ACHN (cell line): ENCODE data around the gene CCDC40.
"Not testable (repeated sequence)": the region's sequence is repeated elsewhere in the genome, so short reads cannot be mapped to it uniquely, and the experiment has no call there.

Experiments used
- DNase-seq: peaks from one replicate; pipeline ENCODE4 v3.0.0-alpha.2; 2015
- in situ Hi-C: cut with HindIII; loops from 2 replicates; pipeline ENCODE4 v1.10.0; 2017; ENCODE audit warnings: low sequenced_read_pairs, low pct_ligation_motif_present, low pct_unique_long_range_greater_than_20kb

The CCDC40 gene

DNA sequence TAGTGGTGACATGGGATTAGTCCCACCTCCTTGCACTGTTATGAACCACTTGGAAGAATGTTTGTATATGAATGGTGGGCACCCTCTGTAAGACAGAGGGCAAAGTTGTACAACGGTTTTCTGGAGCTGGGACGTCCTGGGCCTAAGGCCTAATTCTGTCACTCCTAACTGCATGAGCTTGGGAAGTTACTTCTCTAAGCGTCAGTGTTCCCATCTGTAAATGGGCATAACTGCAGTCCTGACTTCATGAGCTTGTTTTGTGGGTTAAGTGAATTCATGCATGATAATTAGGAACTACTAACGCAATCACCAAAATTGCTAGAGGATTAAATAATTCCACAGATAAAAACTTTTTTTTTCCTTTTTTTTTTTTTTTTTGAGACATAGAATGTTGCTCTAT lies 2.6 kb upstream of the CCDC40 start:
- no peak for DNase-seq
- in situ Hi-C loops, result no loop called here

DNA sequence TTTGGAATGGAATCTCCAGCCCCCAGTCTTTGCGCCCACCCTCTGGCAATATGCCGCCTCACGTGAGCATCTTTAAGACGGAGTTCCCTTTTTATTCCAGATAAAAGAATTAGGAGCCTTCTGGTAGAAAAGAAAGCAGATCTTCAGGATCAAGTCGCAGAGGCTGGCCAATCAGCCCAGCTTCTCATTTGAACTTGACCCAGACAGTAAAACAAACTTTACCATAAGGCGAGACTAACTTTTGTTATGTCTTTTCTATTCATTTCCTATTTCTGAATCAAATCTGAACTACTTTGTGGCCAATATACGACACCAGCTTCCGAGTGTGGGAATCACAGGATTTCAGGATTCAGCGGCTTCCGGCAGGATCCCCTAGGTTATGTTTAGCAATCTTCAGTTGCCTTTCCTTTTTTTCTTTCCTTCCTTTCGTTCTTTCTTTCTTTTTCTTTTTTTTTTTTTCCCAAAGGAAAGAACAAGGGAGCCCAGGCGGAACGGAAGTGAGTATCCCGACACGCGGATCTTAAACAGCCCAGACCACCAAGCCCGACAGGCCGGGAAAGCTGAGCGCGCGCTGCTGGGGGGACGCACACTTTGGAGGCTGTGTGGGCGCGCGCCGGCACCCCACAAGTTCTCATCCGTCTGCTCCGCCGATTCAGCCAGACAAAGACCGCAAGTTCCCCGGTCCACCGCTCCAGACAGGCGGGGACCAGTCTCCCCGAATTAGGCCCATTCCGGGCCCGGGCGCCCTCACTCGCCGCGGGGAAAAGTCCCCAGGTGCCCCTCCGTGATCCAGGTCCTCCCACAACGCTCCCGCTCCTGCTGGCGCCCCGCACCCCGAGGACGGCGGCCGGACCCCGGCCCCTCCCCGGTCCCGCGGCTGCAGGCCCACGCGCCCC lies 1.4 kb upstream of the CCDC40 start:
- DNase-seq, result peak; percentile 37
- in situ Hi-C loops, result no loop called here

DNA sequence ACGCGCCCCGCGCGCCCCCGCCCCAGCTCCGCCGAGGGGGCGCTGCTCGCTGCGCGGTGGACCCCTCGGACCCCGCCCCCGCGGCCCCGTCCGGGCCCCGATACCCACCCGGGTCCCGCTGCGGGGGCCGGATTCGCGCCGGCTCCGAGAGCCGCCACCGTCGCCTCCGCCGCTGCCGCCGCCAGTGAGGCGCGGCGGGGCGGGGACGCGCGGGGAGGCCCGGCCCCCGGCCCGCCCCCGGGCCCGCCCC lies 830 bp upstream of the CCDC40 start, which contains the start of gene TBC1D16:
Gene TBC1D16 (minus strand): TSS at position 186 of the 250 bp plus-strand sequence. CDS start 22,325 bp downstream, outside the sequence.
- in situ Hi-C loops, result no loop called here
- no peak for DNase-seq

DNA sequence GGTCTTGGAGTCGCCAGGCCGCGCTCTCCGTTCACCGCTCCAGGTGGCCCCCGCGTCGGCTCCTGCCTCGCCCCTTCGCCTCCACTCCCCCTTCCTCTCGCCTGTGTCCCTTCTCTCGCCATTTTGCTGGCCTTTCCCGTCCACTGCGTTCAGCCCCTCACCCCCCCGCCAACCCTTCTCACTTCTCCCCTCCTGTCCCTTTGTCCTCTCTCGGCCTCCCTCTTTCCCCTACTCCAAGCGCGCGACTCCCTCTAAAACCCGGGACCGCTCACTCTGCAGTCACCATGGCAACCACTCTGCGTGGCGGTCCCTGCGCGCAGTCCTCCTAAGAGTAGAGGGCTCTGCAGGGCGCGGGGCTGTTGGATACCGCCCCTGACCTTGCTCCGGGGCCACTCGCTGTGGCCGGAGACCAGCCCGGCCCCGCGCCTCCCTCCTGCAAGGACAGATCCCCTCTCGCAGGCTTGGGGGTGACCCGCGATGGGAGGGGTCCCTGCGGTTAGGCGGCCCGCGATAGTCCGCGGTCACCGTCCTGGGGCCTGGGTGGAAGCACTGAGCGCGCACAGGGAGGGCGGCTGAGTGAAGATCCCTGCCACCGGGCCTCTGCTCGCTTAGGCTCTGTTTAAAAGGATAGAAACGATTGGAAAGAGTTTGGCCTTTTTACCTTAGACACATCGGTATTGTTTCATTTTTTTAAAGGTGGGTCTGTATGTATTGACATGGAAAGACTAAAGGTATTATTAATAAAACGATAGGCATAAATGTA lies 454 bp downstream of the CCDC40 start:
- DNase-seq, result peak; percentile 55
- in situ Hi-C loops, result no loop called here

DNA sequence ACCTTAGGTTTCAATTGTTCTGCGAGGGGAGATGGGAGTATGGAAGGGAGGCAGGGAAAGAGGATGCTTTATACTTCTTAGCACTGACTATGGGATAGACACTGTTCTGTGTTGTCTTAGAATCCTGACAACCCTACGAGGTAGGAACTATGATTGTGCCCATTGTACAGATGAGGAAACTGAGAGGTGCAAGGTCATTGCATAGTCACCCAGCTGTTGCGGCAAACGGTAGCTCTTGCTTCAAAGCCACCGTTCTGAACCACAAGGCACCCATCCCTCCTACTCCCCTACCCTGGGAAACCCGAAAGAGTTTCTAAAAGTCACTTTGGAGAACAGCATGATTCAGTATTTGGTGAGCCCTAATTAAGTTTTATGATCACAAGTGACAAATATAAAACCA lies 7.5 kb downstream of the CCDC40 start:
- in situ Hi-C loops, result no loop called here
- no peak for DNase-seq

DNA sequence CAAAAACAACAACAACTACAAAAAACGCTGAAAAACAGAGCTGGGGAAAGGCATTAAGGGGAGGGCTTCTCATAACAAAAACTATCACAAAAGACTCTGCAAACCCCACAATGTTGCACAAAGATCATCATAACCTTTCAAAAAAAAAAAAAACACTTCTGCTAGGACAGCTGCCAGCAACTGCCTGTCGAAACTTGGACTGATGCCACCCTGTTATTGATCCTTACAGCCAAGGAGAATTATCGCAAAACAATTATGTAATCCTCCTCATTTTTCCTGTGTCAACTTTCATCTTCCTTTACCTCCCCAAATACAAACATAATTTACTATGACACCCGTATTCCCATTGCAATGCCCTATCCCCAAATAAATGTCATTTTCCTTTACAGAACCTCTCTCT lies 9.3 kb downstream of the CCDC40 start:
- in situ Hi-C loops, result no loop called here
- no peak for DNase-seq

DNA sequence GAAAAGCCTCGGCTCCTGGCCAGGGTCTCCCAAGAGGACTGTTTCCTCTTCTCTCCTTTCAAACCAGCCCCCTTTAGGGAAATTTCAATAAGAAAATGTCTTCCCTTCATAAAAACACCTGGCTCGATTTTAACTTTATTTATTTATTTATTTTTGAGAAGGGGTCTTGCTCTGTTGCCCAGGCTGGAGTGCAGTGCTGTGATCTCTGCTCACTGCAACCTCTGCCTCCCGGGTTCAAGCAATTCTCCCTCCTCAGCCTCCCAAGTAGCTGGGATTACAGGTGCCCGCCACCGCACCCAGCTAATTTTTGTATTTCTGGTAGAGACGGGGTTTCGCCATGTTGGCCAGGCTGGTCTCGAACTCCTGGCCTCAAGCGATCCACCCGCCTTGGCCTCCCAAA lies 10.3 kb downstream of the CCDC40 start:
- DNase-seq, in situ Hi-C loops: not testable (repeated sequence)

DNA sequence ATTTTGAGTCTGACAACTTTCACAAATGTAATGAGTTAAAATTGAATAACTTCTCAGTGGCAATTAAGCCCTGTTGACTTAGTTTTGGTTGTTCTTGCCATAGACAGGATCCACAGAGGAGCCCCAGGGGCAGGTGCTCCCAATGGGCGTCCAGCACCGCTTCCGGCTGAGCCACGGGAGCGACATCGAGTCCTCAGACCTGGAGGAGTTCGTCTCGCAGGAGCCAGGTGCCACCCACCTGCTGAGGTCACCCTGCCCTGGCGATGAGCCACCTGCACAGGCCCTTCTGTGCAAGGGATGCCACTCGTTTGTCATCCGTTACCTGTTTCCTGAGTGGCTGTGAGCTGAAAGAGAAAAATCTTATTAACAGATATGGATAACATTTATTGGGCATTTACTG lies 10.7 kb downstream of the CCDC40 start:
- DNase-seq, result no peak
- in situ Hi-C loops, result no loop called here

DNA sequence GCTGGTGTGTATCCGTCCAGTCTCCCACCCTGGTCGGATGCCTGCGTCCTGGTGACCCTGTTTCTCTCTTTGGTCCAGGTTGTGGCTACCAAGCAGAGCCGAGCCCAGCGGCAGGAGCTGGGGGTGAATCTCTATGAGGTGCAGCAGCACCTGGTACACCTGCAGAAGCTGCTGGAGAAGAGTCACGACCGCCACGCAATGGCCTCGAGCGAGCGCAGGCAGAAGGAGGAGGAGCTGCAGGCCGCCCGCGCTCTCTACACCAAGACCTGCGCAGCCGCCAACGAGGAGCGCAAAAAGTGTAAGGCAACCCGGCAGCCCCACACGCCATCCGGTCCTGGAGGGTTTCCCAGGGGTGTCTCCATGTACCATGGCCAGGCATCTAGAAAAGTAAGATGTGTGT lies 13.5 kb downstream of the CCDC40 start:
- no peak for DNase-seq
- in situ Hi-C loops, result no loop called here

DNA sequence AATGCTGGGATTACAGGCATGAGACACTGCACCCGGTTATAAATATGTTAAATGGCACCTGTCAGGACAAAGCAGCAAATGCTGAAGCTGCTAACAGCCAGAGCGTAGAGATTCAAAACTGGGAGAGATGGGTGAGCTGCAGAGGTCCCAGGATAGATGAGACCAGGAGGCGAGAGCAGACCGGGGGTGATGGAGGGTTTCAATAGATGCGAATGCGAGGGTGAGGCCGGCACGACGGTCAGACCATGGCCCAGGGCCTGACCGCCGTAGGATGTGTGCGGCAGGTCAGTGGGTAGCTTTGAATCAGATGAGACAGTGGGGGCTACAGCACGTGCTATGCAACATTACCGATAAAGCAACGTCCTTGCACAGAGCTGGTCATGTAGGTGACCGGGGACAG lies 14.3 kb downstream of the CCDC40 start:
- in situ Hi-C loops, result no loop called here
- DNase-seq, result no peak

DNA sequence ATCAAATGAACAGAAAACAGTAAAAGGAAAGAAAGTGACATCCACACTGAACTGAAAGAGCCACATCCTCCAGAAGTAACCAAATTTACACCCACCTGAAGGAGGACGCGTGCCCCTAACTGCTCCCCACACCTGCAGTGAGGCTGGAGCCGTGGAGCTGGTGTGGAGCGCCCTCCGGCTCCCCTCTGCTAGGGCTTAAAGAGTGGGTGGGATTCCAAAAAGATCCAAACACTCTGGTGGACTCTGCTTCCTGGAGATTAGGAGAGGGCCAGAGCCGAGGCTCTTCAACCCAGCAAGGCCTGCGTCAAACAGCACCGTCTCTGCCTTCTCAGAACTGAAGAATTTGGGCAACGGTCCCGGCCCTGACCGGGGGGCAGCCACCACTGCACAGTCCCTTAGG lies 15.2 kb downstream of the CCDC40 start:
- no peak for DNase-seq
- in situ Hi-C loops, result no loop called here

DNA sequence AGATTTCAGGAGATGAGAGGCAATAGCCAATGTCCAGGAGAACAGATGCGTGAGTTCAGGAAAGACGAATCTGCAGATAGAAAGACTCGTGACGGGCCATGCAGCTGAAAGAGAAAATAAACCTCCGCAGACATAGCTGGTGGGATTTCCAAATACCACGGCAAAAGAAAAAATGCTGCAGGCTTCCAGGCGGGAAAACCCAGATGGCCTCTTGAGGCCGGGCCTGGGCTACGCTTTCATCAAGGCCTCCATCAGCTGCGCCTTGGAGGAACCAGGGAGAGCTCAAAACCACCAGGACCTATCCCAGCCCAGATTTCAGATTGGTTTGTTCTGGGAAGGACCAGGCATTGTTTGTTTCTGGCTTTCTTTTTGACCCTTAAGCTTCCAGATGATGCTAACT lies 16.7 kb downstream of the CCDC40 start:
- in situ Hi-C loops, result no loop called here

DNA sequence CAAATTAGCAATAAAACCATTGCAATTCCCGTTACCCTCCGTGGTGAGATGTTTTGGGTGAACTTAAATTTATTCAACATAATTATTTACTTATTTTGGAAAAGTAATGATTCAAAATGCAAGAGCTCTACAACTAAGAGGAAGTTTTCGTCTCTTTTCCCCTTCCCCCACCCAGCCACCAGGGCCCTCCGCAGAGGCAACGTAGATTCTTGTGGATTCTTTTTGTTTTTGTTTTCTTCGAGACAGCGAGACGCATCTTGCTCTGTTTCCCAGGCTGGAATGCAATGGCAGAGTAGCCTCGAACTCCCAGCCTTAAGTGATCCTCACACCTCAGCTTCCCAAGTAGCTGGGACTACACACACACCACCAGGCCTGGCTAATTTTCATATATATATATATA lies 19.2 kb downstream of the CCDC40 start:
- in situ Hi-C loops, result no loop called here
- no peak for DNase-seq

More for the DNA sequence above, 16.7 kb downstream of the CCDC40 start:
- no peak for DNase-seq

DNA sequence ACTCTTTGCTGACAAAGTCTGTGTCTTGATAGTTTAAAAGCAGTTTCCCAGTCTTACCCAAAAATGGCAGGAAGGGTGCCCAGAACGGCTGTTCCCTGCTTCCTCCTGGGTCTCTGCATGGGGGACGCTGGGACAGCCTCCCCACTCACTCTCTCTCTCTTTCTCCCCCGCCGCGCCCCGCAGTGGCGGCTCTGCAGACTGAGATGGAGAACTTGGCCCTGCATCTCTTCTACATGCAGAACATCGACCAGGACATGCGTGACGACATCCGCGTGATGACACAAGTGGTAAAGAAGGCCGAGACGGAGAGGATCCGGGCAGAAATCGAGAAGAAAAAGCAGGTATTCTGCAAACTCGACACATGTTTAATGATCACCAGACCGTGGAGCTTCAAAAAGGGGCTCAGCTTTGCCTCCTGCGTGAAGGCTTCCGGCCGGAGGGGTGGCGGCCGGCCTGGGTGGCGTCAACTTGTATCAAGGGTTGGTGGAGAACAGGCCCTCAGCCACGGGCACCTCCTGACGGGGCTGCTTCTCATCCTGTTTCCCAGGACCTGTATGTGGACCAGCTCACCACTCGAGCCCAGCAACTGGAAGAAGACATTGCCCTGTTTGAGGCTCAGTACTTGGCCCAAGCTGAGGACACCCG lies 22.0 kb downstream of the CCDC40 start:
- in situ Hi-C loops, result no loop called here
- DNase-seq, result no peak

DNA sequence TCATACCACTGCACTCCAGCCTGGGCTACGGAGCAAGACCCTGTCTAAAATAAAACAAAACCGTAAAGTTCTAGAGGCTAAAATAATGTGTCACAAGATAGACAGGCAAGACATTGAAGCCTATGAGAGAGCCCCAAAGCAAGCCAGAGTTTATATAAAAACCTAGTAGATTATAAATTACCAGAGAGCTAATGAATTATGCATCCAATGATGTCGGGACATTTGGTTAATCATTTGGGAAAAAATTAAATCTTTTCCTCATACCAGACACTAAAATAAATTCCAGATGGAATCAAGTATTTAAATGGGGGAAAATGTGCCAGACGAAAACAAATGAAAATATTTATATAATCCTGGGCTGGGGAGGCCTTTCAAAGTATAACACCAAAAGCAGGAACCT lies 24.2 kb downstream of the CCDC40 start:
- in situ Hi-C loops, result no loop called here
- DNase-seq, result no peak

DNA sequence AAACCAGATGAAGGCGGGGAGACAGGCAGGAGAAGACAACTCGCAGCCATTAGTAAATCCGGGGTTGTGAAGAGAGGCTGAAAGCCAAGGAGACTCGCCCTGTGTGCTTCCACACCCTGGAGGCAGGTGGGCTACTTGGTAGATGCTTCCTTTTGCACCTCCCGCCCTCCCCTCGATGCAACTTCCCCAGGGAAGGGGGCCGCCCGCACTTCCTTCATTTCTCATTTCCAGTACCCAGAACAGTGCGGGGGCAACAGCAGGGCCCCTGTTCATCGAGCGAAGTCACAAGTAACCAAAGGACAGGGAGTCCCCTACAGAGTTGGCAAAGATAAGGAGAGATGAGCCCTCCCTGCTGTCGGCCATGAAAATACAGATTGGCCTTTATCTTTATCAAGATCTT lies 25.0 kb downstream of the CCDC40 start:
- in situ Hi-C loops, result no loop called here
- DNase-seq, result no peak

DNA sequence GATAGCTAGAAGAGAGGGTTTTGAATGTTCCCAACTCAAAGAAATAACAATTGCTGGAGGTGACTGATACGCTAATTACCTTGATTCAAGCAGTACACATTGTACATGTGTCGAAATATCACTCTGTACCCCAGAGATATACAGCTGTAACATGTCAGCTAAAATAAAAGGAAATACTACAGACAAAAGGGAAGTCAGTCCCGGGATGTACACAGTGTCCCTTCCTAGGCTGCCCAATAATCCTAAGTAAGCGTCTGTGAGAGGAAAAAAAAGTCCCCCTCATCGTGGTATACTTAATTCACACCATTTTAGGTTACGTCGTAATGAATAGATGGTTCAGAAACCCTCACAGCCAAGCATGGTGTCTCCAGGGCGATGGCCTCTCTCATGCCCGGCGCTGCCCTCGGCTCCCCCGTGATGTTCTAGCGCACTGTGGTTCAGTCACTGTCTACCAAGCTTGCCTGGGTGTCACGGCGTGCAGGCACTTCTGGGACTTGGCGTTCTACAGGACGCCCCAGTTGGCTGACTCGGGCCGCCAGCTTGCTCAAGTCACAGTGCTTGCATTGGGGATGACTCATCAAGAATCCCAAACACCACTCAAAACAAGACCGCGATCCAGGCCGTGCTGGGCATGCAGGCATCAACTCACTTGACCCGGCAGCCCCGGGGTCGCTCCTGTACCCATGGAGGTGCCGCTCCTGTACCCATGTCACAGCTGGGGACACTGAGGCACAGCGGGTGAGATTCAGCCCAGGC lies 27.6 kb downstream of the CCDC40 start:
- peak; percentile 82 for DNase-seq
- in situ Hi-C loops, result no loop called here

DNA sequence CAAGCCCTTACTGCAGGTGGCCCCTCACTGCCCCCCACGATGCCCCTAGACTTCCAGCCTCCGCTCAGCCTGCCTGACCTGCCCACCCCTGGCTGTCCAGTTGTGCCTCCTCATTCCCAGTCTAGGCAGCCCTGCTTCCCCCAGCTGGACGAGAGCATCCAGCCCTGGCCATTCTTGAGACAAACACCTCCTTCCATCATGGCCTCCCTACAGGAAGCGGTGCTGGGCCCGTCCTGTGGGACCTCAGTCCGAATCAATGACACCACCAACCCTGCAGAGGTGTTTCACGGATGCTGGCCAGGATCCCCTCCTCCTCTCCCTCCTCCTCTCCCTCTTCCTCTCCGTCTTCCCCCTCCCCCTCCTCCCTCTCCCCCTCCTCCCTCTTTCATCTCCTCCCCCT lies 28.3 kb downstream of the CCDC40 start:
- in situ Hi-C loops, result no loop called here
- DNase-seq, result no peak
